ENCODE results near the gene TXNDC17.

The TXNDC17 gene

DNA sequence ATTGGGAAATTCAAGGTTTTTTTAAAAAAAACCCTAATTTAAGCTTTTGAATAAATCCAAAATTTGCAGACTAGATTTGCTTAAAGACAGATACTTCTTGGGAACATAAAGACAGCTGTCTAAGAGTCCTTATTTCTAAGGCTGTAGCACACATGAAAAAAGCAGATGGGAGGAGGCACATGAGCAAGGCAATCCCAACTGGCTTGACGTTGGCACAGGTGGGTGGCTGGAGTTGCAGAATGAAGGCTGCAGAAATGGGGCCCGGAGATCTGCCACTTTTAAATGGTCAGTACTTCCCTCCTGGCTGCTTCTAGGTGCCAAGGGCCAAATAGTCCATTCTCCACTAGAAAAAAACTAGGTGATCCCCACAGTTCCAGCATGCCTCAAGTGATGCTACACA is 4.8 kb upstream of the TXNDC17 start:
- H3K4me1 ChIP-seq = peaks cover 22% of the 10 kb centered on the region
- H3K4me3 ChIP-seq = no peak overlapping the region
- H4K20me1 ChIP-seq = peaks cover 43% of the 10 kb centered on the region
- H3K27ac ChIP-seq = no peak overlapping the region
- H3K9me3 ChIP-seq = no peaks in the 10 kb centered on the region
- peaks cover 46% of the 10 kb centered on the region for H3K36me3 ChIP-seq
- no peak overlapping the region for H3K4me2 ChIP-seq
- H3K27me3 ChIP-seq = no peaks in the 10 kb centered on the region
- H3K9ac ChIP-seq = no peak overlapping the region
- no peak for TF ChIP-seq Cebpa-rat (IDR thresholded peaks at IDR 0.05)

DNA sequence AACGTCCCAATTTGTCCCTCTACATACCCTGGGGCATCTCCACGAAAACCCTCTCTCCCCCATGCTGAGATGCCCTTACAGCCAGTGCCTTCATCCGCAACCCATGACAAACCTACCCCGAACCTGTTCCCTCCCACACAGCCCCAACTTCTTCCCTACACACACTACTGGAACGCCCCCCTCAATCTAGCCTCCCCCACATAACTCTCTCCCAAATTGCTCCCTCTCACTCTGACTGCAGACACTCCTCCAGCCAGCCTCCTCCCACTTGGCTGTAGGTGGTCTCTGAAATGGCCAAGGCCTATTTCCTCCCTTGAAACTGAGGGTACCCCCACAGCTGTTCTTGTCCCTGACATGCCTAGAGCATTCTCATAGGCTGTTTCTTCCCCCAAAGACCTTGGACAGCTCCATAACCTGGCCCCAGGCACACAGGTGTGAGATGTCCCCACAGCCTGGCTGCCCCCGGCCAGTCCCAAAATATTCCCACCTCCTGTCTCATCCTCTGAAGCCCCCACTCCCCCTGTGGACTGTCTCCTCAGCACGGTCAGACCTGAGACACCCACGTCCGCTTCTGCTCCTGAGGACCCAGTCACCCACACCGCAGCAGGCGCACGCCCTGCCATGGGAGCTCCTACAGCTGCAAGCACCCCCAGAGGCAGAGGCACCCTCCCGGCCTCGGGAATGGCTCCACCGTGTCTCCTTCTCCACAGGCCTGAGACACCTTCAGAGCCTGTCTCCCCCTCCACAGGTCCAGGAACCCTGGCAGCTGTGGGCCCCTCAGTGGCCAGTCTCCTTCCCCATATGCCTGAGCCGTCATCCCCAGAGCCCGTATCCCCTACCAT is 4.0 kb upstream of the TXNDC17 start:
- Histone ChIP-seq H3K9me3 (no peaks in the 10 kb centered on the region), H3K4me2 (no peak overlapping the region)
- TF ChIP-seq Cebpa-rat (IDR thresholded peaks at IDR 0.05) = no peak

DNA sequence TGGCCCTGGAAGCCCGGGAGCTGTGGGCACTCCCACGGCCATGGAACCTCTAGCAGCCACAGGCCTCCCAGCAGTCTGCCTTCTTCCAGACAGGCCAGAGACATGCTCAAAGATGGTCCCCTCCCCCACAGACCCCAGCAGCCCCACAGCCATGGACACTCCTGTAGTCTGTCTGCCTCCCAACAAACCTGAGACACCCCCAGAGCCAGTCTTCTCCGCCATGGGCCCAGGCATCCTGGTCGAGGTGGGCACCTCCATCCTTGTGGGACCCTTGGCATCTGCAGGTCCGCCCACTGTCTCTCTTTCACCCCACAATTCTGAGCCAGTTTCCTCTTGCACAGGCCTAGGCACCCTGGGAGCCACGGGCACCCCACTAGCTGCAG is 3.4 kb upstream of the TXNDC17 start:
- H3K9ac ChIP-seq = no peak overlapping the region
- H4K20me1 ChIP-seq = peaks cover 43% of the 10 kb centered on the region
- H3K36me3 ChIP-seq = peaks cover 33% of the 10 kb centered on the region
- H3K4me1 ChIP-seq = peaks cover 33% of the 10 kb centered on the region
- no peaks in the 10 kb centered on the region for H3K9me3 ChIP-seq
- H3K27me3 ChIP-seq = no peaks in the 10 kb centered on the region
- no peak overlapping the region for H3K4me2 ChIP-seq
- no peak overlapping the region for H3K4me3 ChIP-seq
- H3K27ac ChIP-seq = no peak overlapping the region
- TF ChIP-seq Cebpa-rat (IDR thresholded peaks at IDR 0.05) = no peak

More for the DNA sequence above, 4.0 kb upstream of the TXNDC17 start:
- H4K20me1 ChIP-seq = peaks cover 43% of the 10 kb centered on the region
- no peak overlapping the region for H3K27ac ChIP-seq
- H3K4me1 ChIP-seq = peaks cover 27% of the 10 kb centered on the region
- H3K4me3 ChIP-seq = no peak overlapping the region
- H3K9ac ChIP-seq = no peak overlapping the region
- H3K36me3 ChIP-seq = peaks cover 39% of the 10 kb centered on the region
- no peaks in the 10 kb centered on the region for H3K27me3 ChIP-seq

DNA sequence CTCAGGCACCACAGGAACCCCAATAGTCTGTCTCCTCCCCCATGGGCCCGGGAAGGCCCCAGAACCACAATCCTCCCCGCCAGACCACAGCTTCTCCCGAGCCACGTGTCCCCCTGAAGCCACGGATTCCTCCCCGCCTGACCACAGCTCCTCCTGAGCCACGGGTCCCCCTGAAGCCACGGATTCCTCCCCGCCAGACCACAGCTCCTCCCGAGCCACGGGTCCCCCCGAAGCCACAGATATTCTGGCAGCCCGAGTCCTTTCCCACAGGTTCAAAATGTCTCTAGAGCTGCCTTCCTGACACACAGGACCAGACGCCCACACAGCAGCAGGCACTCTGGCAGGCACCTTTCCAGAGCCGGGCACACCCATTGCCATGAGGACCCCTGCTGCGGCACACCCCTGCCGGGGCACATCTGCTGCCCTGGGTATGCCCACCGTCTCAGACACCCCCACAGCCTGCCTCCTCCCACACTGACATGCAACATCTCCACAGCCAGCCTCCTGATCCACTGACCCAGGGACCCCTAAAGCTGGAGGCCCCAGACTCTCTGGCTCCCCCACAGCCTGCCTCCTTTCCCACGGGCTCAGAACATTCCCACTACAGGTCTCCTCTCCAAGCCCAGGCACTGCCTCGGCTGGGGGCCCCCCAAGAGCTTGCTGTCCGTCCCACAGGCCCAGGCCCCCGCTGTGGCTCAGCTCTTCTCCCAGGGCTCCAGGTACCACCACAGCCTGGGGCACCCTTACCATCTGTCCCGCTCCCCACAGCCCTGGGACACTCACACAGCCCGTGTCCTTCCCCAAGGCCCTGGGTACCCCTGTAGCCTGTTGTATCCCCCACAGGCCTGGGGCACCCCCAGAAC is 2.6 kb upstream of the TXNDC17 start:
- H3K4me2 ChIP-seq = peak overlapping the region; percentile 96

DNA sequence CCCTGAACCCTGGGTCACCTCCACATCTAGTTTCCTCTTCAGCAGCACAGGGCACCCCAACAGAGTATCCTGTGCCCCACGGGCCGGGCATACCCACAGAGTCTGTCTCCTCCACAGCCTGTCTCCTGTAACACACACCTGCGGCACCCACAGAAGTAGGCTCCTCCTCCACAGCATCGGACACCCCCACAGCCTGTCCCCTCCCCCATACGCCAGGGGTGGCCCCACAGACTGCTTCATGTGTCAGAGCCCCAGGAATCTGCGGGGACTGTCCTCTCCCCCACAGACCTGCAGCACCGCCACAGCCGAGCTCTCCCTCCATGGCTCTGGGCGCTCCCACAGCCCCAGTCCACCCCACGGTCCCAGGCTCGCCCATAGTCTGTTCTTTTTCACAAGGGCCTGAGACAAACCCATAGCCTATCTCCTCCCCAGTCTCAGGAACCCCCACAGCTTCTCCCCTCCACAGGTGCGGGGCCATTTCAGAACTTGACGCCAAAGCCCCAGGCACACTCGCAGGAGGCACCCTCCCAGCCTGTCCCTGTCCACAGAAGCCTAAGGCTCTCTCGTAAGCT is 1.8 kb upstream of the TXNDC17 start:
- no peak for TF ChIP-seq Cebpa-rat (IDR thresholded peaks at IDR 0.05)
- H3K27ac ChIP-seq = peak overlapping the region; percentile 89
- H3K4me3 ChIP-seq = peak overlapping the region; percentile 97
- H3K9me3 ChIP-seq = no peaks in the 10 kb centered on the region
- peaks cover 36% of the 10 kb centered on the region for H3K4me1 ChIP-seq
- peaks cover 51% of the 10 kb centered on the region for H4K20me1 ChIP-seq
- H3K9ac ChIP-seq = peak overlapping the region; percentile 87
- peak overlapping the region; percentile 96 for H3K4me2 ChIP-seq
- H3K27me3 ChIP-seq = no peaks in the 10 kb centered on the region
- H3K36me3 ChIP-seq = peaks cover 27% of the 10 kb centered on the region

More for the DNA sequence above, 2.6 kb upstream of the TXNDC17 start:
- no peaks in the 10 kb centered on the region for H3K27me3 ChIP-seq
- H3K36me3 ChIP-seq = peaks cover 28% of the 10 kb centered on the region
- H3K9me3 ChIP-seq = no peaks in the 10 kb centered on the region
- no peak for TF ChIP-seq Cebpa-rat (IDR thresholded peaks at IDR 0.05)
- peak overlapping the region; percentile 87 for H3K9ac ChIP-seq
- peaks cover 36% of the 10 kb centered on the region for H3K4me1 ChIP-seq
- H3K27ac ChIP-seq = no peak overlapping the region
- H4K20me1 ChIP-seq = peaks cover 45% of the 10 kb centered on the region
- H3K4me3 ChIP-seq = peak overlapping the region; percentile 97; the same call in 1 of the 2 replicates

DNA sequence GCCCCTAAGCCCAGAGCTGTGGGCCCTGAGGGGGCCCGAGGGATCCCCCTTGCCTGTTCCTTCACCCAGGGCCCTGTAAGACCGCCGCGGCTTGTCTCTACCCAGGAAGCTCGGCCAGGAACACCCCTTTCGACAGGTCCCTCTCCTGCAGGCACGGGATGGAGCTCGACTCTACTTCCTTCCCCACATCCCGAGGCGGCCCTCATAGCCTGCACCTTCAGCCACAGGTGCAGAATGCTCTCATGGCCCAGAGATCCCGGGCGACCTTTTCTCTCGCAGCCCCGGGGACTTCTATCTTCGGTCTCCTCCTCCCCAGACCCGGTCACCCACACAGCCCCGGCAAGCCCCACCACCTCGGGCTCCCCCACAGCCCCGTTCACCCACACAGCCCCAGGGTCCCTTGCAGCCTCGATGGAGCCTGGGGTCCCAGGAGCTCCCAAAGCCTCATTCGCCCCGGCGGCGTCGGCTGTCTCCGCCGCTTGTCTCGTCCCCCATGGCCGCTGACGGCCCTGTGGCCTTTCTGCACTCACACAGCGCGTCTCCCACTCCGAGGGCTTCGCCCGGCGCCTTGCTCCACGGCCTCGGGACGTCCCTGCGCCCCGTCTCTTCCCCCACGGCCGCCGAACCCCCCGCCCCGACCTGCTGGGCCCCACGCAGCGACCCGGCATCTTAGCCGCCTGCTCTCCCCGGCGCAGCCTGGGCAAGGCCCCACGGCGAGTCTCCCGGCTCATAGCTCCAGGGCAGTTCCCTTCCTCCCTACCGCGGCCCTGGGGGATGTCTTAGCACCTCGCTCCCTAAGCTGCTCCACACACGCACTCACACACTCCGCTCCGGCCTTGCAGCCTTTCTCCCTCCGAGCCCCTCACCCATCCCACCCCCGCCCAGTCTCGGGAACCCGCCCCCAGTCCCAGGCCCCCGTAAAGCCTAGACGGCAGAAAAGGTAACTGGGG is 999 bp upstream of the TXNDC17 start:
- Histone ChIP-seq H3K4me2 (peak overlapping the region; percentile 96), H3K4me3 (peak overlapping the region; percentile 97), H3K27me3 (no peaks in the 10 kb centered on the region), H3K36me3 (peaks cover 27% of the 10 kb centered on the region), H4K20me1 (peaks cover 51% of the 10 kb centered on the region), H3K9me3 (no peaks in the 10 kb centered on the region), H3K4me1 (peaks cover 36% of the 10 kb centered on the region), H3K27ac (peak overlapping the region; percentile 89), H3K9ac (peak overlapping the region; percentile 87)
- TF ChIP-seq Cebpa-rat (IDR thresholded peaks at IDR 0.05) = no peak

DNA sequence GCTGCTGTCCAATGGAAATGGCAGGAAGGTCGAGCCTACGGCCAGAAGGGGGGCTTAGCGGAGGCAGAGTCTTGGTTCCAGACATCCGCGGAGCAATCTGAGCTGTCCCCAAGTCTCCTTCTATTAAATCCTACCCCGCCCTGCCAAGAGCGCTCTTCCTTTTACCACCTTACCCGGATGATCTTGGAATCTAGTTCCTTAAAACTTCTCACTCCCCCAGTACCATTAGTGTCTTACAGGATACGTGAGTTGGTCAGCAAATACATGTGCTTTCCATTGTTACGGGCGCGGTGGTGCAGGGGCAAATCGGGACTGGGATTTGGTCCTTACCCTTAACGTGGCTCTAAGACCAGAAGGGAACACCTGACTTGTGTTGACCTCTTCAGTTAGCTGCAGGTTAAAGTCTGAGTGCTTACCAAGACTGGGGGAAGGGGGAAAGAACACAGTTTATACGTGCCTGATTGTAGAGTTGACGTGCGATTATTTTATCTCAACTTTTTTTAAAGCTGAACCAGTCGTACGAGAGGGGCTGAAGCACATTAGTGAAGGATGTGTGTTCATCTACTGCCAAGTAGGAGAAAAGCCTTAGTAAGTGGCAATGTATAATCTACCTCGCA is 495 bp downstream of the TXNDC17 start:
- peak overlapping the region; percentile 87 for H3K9ac ChIP-seq
- H3K4me2 ChIP-seq = peak overlapping the region; percentile 96
- peaks cover 36% of the 10 kb centered on the region for H3K4me1 ChIP-seq
- H3K36me3 ChIP-seq = peaks cover 32% of the 10 kb centered on the region
- no peaks in the 10 kb centered on the region for H3K27me3 ChIP-seq
- peak overlapping the region; percentile 89 for H3K27ac ChIP-seq
- peaks cover 47% of the 10 kb centered on the region for H4K20me1 ChIP-seq
- H3K4me3 ChIP-seq = peak overlapping the region; percentile 97
- no peaks in the 10 kb centered on the region for H3K9me3 ChIP-seq
- no peak for TF ChIP-seq Cebpa-rat (IDR thresholded peaks at IDR 0.05)

DNA sequence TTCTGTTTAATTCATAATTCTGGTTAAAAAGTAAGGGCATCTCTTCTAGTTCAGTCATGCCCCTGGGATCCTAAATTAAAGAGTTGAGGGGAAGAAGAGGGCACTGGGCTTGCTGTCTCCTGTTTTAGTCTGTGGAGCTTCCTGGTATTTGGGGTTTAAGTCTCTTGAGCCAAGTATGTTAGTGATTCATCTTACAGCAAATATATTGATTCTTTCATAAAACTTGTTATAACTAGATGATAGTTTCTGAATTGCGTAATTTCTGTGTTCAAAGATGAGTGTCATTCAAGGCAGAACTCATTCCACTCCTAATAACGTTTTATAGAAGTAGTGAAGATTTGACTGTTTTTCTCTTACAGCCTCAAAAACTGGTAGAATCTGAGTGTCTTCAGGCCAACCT is 1.7 kb downstream of the TXNDC17 start:
- Histone ChIP-seq H3K27ac (no peak overlapping the region), H3K36me3 (peaks cover 44% of the 10 kb centered on the region), H3K27me3 (no peaks in the 10 kb centered on the region), H3K9ac (no peak overlapping the region), H4K20me1 (peaks cover 47% of the 10 kb centered on the region), H3K4me1 (peaks cover 35% of the 10 kb centered on the region), H3K4me3 (no peak overlapping the region), H3K9me3 (no peaks in the 10 kb centered on the region), H3K4me2 (peak overlapping the region; percentile 96; the same call in 1 of the 2 replicates)
- TF ChIP-seq Cebpa-rat (IDR thresholded peaks at IDR 0.05) = peak; percentile 44; the same call in 1 of the 2 replicates

Data from BLaER1 (cell line).